H4 (cell line): ENCODE results near the gene XCR1. TPM values are rescaled to one million over a fixed set of nuclear protein-coding genes. Genes with fewer than 3 reads are reported as not detected.
"Not testable (repeated sequence)": the region's sequence is repeated elsewhere in the genome, so short reads cannot be mapped to it uniquely, and the experiment has no call there.

Experiments used
- DNase-seq: peaks from one replicate; pipeline ENCODE4 v3.0.0-alpha.2; 2015; ENCODE audit warnings: low spot score
- total RNA-seq: library from RNA; depleted of rRNA; stranded (reverse); fragments of >200 nt; shearing (Covaris generic); gene quantifications from 2 replicates; pipeline ENCODE4 v1.2.3, GENCODE V29; 2014

XCR1 gene
- total RNA-seq, 1 experiment from 2014 or later: not detected

- DNase-seq: peak; percentile 40
Measured at GRCh38 chr3:46006238-46007032, 20.8 kb downstream of the XCR1 start.

GRCh38 chr3:46003706-46004105 lies 23.6 kb downstream of the XCR1 start:
- not testable (repeated sequence) for DNase-seq

- no peak for DNase-seq
Measured at GRCh38 chr3:46001178-46001577, 26.1 kb downstream of the XCR1 start.

- no peak for DNase-seq
Measured at GRCh38 chr3:45997942-45998341, 29.3 kb downstream of the XCR1 start.

- DNase-seq: not testable (repeated sequence)
Measured at GRCh38 chr3:45997499-45997898, 29.8 kb downstream of the XCR1 start.

- DNase-seq: peak; percentile 65
Measured at GRCh38 chr3:45995236-45996192, 31.8 kb downstream of the XCR1 start, which contains the start of gene FYCO1. Gene FYCO1 (minus strand): TSS chr3:45995824. CDS start chr3:45984910, 10,914 bp downstream.

GRCh38 chr3:45994419-45995235 lies 32.7 kb downstream of the XCR1 start:
- DNase-seq: no peak

GRCh38 chr3:45993421-45994027 lies 33.8 kb downstream of the XCR1 start:
- DNase-seq: no peak

GRCh38 chr3:45992821-45993221 lies 34.5 kb downstream of the XCR1 start:
- peak; percentile 65 for DNase-seq

GRCh38 chr3:45992133-45992729 lies 35.1 kb downstream of the XCR1 start:
- DNase-seq: no peak

GRCh38 chr3:45991341-45991740 lies 35.9 kb downstream of the XCR1 start:
- no peak for DNase-seq

GRCh38 chr3:45990181-45990580 lies 37.1 kb downstream of the XCR1 start:
- DNase-seq: no peak

GRCh38 chr3:45988804-45989203 lies 38.5 kb downstream of the XCR1 start:
- peak; percentile 15 for DNase-seq

- DNase-seq: no peak
Measured at GRCh38 chr3:45988362-45988761, 38.9 kb downstream of the XCR1 start.

- DNase-seq: no peak
Measured at GRCh38 chr3:45987368-45988291, 39.7 kb downstream of the XCR1 start.

GRCh38 chr3:45986303-45986982 lies 40.8 kb downstream of the XCR1 start:
- DNase-seq: peak; percentile 80

- DNase-seq: no peak
Measured at GRCh38 chr3:45985532-45986302, 41.6 kb downstream of the XCR1 start.
